Measurements from ENCODE around the gene ZSCAN5A. TPM values are rescaled to one million over a fixed set of nuclear protein-coding genes. Genes with fewer than 3 reads are reported as not detected.

ZSCAN5A gene
- total and polyA plus RNA-seq, 10 of the 15 experiments (the other 5 are each of a cell fraction or from before 2014, with no cell fraction given), result 5.5 to 12.0 (median 8.7) TPM

DNA sequence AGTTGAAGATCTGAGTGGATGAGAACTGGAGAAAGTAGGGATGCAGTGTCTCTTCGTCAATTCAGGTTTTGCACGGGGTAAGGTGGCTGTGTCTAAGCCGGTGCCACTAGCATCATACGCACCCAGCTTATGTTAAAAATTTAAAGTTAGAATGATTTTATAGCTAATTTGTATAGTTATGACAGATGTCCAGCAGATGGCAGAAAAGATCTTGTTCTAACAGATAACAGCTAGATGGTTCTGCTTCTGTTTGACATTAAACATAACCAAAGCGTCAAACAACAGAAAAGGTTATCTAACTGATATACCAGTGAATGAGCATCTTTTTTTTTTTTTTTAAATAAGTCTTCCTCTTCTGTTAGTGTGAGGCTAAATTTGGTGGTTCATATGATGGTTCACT lies 60.9 kb downstream of the ZSCAN5A start:
- no peaks in the 10 kb centered on the region for H3K36me3 ChIP-seq (ENCODE audit: control insufficient read depth in 2 of 2, insufficient read depth in 2 of 2, low read length in 1 of 2)
- SMC1A ChIA-PET (ENCODE audit: uncharacterized antibody, unreplicated experiment), result interaction anchor here (0.5 to 5.3 kb wide), 17 partner anchors 10 to 1012 kb away, joined by 3 to 82 read pairs (median 4); no protein-coding TSS in a partner anchor
- peak; percentile 57 for FAIRE-seq

More for the DNA sequence above, 60.9 kb downstream of the ZSCAN5A start:
- TF ChIP-seq, protein P1, sequence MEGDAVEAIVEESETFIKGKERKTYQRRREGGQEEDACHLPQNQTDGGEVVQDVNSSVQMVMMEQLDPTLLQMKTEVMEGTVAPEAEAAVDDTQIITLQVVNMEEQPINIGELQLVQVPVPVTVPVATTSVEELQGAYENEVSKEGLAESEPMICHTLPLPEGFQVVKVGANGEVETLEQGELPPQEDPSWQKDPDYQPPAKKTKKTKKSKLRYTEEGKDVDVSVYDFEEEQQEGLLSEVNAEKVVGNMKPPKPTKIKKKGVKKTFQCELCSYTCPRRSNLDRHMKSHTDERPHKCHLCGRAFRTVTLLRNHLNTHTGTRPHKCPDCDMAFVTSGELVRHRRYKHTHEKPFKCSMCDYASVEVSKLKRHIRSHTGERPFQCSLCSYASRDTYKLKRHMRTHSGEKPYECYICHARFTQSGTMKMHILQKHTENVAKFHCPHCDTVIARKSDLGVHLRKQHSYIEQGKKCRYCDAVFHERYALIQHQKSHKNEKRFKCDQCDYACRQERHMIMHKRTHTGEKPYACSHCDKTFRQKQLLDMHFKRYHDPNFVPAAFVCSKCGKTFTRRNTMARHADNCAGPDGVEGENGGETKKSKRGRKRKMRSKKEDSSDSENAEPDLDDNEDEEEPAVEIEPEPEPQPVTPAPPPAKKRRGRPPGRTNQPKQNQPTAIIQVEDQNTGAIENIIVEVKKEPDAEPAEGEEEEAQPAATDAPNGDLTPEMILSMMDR (IDR thresholded peaks at IDR 0.05 in 2 of 3, conservative IDR thresholded peaks at IDR 0.05 in 1 of 3; ENCODE audit: control insufficient read depth in 2 of 3, extremely low read depth in 1 of 3, insufficient read depth in 1 of 3, low read depth in 3 of 3, low read length in 3 of 3), result peak; percentile 33 to 50 (median 35); a peak in 3 of 6 replicates
- TF ChIP-seq RAD21 (IDR thresholded peaks at IDR 0.05; ENCODE audit: insufficient read depth, low read depth, low read length) (peak; percentile 54), SMC3 (IDR thresholded peaks at IDR 0.05; ENCODE audit: borderline replicate concordance, low read length) (peak; percentile 61; the same call in 1 of the 2 replicates)
- TF ChIP-seq, protein P2, sequence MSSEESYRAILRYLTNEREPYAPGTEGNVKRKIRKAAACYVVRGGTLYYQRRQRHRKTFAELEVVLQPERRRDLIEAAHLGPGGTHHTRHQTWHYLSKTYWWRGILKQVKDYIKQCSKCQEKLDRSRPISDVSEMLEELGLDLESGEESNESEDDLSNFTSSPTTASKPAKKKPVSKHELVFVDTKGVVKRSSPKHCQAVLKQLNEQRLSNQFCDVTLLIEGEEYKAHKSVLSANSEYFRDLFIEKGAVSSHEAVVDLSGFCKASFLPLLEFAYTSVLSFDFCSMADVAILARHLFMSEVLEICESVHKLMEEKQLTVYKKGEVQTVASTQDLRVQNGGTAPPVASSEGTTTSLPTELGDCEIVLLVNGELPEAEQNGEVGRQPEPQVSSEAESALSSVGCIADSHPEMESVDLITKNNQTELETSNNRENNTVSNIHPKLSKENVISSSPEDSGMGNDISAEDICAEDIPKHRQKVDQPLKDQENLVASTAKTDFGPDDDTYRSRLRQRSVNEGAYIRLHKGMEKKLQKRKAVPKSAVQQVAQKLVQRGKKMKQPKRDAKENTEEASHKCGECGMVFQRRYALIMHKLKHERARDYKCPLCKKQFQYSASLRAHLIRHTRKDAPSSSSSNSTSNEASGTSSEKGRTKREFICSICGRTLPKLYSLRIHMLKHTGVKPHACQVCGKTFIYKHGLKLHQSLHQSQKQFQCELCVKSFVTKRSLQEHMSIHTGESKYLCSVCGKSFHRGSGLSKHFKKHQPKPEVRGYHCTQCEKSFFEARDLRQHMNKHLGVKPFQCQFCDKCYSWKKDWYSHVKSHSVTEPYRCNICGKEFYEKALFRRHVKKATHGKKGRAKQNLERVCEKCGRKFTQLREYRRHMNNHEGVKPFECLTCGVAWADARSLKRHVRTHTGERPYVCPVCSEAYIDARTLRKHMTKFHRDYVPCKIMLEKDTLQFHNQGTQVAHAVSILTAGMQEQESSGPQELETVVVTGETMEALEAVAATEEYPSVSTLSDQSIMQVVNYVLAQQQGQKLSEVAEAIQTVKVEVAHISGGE (CRISPR knock-in tag; IDR thresholded peaks at IDR 0.05), result no peak
- TF ChIP-seq, protein P3, sequence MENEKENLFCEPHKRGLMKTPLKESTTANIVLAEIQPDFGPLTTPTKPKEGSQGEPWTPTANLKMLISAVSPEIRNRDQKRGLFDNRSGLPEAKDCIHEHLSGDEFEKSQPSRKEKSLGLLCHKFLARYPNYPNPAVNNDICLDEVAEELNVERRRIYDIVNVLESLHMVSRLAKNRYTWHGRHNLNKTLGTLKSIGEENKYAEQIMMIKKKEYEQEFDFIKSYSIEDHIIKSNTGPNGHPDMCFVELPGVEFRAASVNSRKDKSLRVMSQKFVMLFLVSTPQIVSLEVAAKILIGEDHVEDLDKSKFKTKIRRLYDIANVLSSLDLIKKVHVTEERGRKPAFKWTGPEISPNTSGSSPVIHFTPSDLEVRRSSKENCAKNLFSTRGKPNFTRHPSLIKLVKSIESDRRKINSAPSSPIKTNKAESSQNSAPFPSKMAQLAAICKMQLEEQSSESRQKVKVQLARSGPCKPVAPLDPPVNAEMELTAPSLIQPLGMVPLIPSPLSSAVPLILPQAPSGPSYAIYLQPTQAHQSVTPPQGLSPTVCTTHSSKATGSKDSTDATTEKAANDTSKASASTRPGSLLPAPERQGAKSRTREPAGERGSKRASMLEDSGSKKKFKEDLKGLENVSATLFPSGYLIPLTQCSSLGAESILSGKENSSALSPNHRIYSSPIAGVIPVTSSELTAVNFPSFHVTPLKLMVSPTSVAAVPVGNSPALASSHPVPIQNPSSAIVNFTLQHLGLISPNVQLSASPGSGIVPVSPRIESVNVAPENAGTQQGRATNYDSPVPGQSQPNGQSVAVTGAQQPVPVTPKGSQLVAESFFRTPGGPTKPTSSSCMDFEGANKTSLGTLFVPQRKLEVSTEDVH (IDR thresholded peaks at IDR 0.05; ENCODE audit: low read depth, partially characterized antibody), result no peak
- Histone ChIP-seq H3K4me1 (ENCODE audit: control insufficient read depth, insufficient read depth, low read length) (no peaks in the 10 kb centered on the region), H3K27ac (ENCODE audit: control insufficient read depth, insufficient read depth) (no peak overlapping the region), H3K79me2 (ENCODE audit: control insufficient read depth, insufficient read depth, low read length) (no peaks in the 10 kb centered on the region), H3K9ac (ENCODE audit: control insufficient read depth, insufficient read depth, low read length) (no peak overlapping the region), H2AFZ (ENCODE audit: control insufficient read depth, low read depth, low read length) (no peak overlapping the region), H3K9me3 (replicated peaks; ENCODE audit: control insufficient read depth, insufficient read depth, low read length) (no peaks in the 10 kb centered on the region), H4K20me1 (ENCODE audit: control insufficient read depth, insufficient read depth) (no peaks in the 10 kb centered on the region), H3K4me3 (no peak overlapping the region), H3K27me3 (replicated peaks in 1 of 2; ENCODE audit: control insufficient read depth in 2 of 2, insufficient read depth in 2 of 2, low read length in 1 of 2) (no peaks in the 10 kb centered on the region), H3K4me2 (ENCODE audit: control insufficient read depth, insufficient read depth) (no peak overlapping the region)
- ChIA-PET RAD21 (ENCODE audit: unreplicated experiment) (interaction anchor here (0.8 to 4.5 kb wide), 11 partner anchors 11 to 187 kb away, joined by 3 to 106 read pairs (median 3); no protein-coding TSS in a partner anchor), POLR2A (no interaction called here), CTCF (interaction anchor here (0.6 to 8.2 kb wide), 41 partner anchors 7 to 769 kb away, joined by 3 to 185 read pairs (median 4); partner anchors contain the start of genes EDDM13, NAT14 and ZSCAN5A)
- BruUV-seq (replicated peaks), result no TSS peak
- intact Hi-C loops (cut with micrococcal nuclease; ENCODE audit: unreplicated experiment), result loop anchor here (1.0 to 2.0 kb wide), 2 partner anchors 80 to 187 kb away; no protein-coding TSS in a partner anchor
- 18% methylated on average over 5 of the region's 5 CpGs for WGBS (ENCODE audit: insufficient coverage, insufficient replicate concordance, low lambda C conversion rate, missing lambda C conversion rate)
- in situ Hi-C loops (cut with MboI), result loop anchor here (5.0 kb wide), 1 partner anchor 79 kb away; no protein-coding TSS in a partner anchor
- DNase-seq (ENCODE audit: low read depth, low spot score) (no peak), ATAC-seq (peak; percentile 63)

All from GM12878 (cell line).